ACHN (cell line): ENCODE measurements around the gene THSD4.

Source experiments
- DNase-seq: peaks from one replicate; pipeline ENCODE4 v3.0.0-alpha.2; 2015
- in situ Hi-C: cut with HindIII; loops from 2 replicates; pipeline ENCODE4 v1.10.0; 2017; ENCODE audit warnings: low sequenced_read_pairs, low pct_ligation_motif_present, low pct_unique_long_range_greater_than_20kb

THSD4 gene

DNA sequence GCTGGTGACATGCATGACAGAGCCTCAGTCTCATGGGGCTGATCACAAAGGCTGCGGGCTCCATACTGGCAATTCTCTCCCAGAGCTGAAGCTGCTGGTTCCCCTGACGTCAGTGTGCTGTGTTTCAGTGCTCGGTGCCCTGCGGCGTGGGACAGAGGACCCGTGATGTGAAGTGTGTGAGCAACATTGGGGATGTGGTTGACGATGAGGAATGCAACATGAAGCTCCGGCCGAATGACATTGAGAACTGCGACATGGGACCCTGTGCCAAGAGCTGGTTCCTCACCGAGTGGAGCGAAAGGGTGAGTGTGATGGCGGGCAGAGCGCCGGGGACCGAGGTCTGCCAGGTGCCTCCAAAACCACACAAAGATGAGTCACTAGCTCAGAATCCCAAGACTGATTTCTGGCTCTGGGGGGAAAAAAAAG is 633.0 kb downstream of the THSD4 start:
- peak; percentile 90 for DNase-seq
- in situ Hi-C loops, result no loop called here

DNA sequence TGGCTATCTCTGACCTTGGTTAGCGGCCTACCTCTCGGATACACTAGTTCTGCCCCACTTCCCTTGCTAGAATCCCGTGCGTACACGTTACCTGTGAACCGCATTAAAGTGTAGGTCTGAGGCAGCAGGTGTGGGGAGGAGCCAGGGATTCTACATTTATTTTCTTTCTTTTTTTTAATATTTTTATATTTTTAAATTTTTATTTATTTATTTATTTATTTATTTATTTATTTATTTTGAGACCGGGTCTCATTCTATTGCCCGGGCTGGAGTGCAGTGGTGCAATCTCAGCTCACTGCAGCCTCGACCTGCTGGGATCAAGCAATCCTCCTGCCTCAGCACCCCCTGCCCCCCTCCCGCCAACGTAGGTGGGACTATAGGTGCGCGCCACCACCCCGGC is 634.2 kb downstream of the THSD4 start:
- DNase-seq, result no peak
- in situ Hi-C loops, result no loop called here

DNA sequence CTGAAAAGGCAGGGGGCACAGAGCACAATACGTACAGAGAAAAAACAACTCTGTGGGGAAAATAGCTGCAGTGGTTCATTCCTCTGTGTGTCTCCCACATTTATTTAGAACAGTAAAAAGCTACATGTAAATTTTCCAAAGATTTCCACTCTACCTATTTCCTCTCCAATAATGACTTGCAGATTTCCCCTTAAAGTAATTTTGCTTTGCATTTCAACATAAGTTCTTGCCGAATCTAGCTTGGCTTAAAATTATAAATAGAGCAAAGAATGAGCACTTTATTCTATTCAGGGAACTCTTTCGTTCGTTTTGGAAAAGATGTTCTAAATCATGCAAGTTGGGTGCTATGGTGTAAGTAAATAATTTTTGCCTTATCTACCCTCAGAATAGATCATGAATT is 636.9 kb downstream of the THSD4 start:
- in situ Hi-C loops, result no loop called here
- DNase-seq, result peak; percentile 10

DNA sequence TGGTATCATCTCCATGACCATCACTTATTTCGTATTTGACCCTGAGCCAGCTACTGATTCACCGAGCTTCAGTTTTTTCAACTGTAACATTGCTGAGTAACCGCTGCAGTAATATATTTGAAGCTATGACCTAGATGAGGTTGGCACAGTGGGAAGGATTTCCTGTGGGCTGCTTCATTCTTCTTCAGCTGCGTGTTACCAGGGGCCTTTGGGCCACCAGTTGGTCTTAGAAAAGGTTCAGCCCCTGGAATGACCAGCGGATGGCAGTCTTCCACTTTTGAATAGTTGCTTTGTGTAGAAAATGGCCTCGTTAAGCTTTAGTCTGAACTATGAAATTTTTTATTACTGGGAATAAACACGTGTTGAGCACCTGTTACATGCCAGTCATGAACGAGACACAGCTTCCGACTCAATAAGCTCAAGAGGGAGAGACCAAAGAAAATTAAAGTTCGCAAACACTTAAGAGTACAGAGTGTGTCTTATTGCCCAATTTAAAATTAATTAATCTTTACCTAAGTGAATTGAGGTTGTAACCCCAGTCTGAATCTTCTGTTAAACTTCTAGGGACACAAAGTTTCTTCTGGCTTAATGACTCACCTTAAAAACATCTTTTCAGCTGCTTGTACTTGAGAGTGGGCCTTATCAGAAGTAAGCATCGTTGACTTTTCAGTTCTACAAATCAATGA is 637.5 kb downstream of the THSD4 start:
- in situ Hi-C loops, result no loop called here
- DNase-seq, result peak; percentile 98

DNA sequence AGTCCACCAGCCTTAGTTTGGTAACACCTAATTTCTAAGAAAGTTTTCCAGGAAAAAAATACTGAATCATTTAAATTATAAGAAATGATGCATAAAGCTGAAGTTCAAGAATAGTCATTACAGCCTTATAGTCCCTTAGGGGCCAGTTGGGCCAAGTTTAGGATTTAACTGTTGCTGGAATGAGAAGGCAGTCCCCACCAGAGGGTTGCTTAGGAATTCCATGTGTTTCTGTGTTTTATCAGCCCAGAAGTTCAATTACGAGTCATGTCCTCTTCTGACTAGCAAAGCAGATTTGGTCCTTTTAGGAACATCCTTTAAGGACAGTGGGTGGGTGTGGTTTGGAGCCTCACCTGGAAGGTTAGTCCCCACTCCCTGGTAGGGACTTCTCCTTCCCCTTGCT is 638.1 kb downstream of the THSD4 start:
- peak; percentile 40 for DNase-seq
- in situ Hi-C loops, result no loop called here

DNA sequence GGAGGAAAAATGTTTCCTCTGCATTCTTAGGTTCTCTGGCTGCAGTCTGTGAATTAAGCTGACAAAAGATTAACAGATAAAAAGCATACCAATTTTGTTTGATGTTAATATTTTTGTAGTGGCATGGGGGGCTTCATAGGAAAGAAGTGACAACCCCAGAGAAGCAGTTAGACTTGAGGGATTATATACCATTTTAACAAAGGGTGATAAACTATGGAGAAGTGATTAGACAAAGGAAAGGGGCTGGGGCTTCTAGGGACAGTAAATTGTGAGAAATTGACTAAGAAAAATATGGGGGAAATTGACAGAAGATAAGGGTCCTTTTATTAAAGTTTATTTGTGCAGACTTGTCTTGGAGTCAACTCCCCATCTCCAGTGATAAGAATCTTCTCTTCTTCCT is 639.4 kb downstream of the THSD4 start:
- no peak for DNase-seq
- in situ Hi-C loops, result no loop called here

DNA sequence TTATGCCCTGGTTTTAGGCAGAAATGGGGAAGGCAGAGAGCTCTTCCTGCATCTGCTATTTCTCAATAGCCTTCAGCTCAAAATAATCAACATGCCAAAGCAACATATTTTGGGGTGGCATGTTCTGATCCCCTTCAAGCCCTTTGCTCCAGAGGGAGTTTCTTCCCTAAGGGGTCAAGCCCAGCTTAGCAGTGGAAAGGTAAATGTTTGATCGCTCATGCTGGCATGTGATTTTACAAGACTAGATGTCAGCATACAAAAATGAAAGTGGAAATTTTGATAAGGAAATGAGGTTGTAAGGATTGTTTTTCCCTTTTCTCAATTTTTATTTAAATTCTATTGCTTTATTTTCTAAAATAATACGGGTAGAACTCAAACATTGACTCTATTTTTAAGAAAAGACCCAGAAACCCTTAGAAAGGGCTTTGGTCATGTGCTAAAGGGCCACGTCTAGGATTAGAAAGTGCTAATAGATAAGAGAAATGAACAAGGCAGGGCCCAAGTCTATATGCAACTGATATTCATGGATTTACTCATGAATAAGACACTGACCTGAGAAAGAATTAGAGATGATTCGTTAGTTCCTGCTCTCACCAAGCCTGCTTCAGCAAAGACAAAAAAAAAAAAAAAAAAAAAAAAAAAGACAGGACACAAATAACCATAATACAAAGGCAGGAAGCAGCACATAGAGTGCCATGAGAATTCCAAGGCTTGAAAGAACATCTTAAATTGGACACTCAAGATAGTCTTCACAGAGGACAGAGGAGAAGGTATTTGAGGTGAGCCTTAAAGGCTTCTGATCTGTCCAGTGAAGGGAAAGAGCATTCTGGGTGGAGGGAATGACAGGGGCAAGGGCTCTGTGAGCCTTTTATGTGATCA is 640.1 kb downstream of the THSD4 start:
- DNase-seq, result no peak
- in situ Hi-C loops, result no loop called here

DNA sequence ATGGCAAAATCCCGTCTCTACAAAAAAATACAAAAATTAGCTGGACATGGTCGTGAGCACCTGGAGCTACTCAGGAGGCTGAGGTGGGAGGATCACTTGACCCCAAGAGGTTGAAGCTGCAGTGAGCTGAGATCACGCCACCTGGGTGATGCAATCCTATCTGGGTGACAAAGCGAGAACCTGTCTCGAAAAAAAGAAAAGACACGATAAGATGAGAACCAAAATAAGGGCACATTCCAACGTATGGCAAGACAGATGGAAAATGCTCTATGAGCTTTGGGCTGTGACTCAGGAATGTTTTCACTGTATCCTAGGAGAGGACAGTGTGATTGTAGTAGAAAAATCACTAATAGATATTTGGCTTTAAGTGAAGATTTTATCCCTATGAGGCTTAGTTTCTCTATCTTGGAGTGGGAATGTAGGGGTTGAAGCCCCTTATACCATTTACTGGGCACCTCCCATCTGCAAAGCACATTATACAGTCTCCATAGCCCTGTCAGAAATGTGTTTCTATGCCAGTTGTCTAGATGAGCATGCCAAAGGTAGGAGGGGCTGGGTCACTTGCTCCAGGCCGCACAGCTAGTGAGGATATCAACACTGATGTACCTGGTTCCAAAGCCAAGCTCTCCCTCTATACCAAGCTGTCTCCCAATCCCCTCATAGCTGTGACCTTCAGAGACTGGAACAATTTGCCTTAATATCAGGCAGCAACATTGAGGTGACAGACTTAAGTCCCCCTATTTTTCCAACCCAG is 641.5 kb downstream of the THSD4 start:
- in situ Hi-C loops, result no loop called here
- DNase-seq, result no peak

DNA sequence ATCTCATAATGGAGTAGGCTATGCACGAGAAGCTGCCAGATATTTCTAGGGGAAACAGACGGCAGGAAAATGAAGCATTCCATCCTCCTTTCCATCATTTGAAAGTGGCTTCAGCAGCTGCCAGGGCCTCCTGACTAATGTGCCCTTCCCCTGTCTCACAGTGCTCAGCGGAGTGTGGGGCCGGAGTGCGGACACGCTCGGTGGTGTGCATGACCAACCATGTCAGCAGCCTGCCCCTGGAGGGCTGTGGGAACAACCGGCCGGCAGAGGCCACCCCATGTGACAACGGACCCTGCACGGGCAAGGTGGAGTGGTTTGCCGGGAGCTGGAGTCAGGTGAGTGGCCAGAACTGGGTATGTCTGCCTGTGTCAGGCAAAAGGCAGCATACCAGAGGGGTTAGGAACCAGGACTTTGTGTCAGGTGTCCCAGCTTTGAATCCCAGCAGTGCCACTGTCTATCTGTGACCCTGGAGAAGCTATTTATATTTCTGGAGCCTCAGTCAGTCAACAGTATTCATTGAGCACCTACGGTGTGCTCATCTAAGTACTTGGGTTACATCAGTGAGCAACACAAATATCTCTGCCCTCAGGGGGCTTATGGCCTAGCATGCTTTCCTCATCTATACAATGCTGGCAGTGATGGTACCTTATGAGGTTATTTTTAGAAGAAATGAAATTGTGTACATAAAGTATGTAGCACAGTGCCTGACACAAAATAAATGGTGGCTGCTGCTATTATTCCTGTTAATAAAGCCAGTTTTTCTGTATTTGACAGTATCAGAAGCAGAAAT is 642.7 kb downstream of the THSD4 start:
- DNase-seq, result peak; percentile 20
- in situ Hi-C loops, result no loop called here

DNA sequence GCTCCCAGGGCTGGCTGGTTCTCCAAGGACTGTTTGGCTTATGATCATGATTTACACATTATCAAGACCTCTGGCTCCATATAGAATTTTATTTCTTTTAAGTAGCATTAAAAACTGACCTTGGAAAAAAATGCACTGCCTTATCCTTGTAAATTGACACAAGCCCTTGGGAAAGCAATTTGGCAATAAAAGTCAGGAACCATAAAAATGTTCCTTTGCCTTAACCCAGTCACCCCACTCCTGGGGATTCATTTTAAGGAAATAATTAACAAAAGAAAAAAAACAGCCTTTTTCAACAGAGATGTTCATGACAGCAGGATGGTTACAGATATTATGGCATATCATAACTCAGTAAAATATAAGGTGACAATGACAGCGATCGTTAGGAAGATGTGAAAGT is 643.4 kb downstream of the THSD4 start:
- DNase-seq, result no peak
- in situ Hi-C loops, result no loop called here

DNA sequence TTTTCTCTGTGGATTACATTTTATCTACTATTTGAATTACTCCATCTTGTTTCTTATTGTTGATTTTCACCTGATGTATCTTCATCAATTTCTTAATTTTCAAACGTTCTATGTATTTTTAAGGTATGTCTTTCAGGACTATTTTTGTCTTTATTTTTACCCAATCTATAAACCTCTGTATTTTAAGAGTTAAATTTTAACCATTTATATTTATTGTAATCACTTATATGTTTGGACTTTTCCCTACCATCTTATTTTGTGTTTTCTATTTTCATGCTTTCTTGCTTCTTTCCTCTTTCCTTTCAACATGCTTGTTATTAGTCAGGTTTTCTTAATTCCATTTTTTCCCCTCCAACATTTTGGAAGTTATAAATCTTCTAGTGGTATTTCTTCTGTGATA is 645.6 kb downstream of the THSD4 start:
- in situ Hi-C loops, result no loop called here
- DNase-seq, result no peak

DNA sequence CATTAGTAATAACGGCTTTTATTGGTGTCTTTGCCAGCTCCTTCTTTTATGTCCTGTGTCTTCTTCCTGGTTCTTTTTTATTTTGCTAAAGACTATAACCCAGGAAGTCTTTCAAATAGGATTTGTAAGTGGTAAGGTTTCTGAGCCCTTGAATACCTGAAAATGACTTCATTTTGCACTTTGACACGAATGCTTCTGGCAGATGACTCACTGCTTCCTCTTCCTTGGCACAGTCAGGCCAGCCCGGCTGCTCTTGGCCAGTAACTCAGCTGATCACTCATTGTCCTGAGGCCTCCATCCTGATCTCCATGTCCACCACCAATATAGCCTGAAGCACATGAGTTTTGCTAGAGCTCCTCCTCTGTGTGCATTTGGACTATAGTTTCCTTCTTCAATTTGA is 646.4 kb downstream of the THSD4 start:
- in situ Hi-C loops, result no loop called here
- peak; percentile 80 for DNase-seq

DNA sequence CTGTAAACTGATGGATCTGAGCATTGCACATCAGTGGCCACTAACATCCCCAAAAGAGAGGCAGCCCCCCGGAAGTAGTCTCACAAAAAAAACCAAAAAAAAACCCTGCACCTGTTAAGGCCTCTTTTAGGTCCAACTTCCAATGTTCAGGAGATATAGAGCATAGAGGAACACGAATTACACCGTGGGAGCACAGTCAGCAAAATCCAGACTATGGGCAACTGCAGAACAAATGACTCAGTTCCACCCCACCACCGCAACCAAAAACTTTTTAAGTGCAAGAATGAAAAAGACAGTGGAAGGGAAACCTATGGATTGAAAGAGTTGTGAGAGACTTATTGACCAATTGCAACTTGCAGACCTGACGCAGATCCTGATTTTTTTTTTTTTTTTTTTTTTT is 652.9 kb downstream of the THSD4 start:
- DNase-seq, result no peak
- in situ Hi-C loops, result no loop called here

DNA sequence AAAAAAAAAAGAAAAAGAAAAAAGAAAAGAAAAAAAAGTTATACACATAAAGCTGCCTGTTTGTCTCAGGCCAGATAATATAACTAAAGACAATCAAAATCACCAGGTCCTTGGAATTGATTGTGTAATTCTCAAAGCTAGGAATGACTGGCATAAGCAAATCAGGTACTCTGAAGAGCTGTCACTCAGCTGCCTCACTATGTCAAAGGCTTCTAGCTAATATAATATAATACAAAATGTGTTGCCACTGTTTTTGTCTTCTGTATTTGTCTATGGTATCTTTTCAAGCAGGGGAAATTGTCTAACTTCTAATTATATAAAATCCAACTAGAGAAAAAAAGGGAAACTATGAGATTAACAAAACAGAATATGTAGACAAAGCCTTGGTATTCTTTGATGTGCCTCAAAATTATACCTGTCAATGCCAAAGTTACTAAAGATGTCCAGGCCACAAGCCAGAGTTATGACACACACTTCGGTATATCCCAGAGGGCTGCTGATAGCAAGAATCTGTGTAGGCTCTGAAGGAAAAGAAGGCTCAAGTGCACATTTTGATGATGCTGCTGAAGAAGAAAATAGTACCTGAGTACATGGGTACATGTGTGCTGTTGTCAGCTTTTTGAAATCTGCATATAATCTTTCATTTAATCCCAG is 658.1 kb downstream of the THSD4 start:
- no peak for DNase-seq
- in situ Hi-C loops, result no loop called here

DNA sequence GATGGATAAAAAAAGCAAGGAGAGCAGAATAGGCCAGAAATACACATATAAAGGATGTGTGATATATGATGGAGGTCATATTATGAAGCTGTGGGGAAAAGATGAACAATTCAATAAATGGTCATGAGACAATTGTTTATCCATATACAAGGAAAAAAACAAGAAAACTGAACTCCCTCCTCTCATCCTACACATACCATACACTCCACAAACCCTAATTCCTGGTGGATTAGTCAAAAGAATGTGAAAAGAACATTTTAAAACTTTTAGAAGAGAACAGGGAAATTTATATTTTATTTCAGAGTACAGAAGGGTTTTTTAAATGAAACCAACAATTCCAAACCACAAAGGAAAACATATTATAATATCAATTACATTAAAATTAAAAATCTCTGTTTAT is 660.6 kb downstream of the THSD4 start:
- no peak for DNase-seq
- in situ Hi-C loops, result no loop called here

DNA sequence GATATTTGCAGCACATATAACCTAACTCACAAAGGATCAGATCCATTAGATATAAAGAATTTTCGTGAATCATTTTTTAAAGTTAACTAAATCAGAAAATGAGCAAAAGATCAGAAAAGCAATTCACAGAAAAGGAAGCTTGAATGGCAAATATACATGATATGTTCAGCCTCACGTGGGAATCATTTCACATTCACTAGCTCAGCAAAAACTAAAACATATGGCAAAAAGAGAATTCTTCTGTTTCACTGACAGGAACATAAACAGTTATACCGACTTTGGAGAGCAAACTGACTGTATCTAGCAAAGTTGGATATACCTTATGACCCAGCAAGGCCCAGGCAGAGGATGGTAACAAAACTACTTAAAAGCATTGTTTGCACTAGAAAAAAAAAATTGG is 661.0 kb downstream of the THSD4 start:
- no peak for DNase-seq
- in situ Hi-C loops, result no loop called here

DNA sequence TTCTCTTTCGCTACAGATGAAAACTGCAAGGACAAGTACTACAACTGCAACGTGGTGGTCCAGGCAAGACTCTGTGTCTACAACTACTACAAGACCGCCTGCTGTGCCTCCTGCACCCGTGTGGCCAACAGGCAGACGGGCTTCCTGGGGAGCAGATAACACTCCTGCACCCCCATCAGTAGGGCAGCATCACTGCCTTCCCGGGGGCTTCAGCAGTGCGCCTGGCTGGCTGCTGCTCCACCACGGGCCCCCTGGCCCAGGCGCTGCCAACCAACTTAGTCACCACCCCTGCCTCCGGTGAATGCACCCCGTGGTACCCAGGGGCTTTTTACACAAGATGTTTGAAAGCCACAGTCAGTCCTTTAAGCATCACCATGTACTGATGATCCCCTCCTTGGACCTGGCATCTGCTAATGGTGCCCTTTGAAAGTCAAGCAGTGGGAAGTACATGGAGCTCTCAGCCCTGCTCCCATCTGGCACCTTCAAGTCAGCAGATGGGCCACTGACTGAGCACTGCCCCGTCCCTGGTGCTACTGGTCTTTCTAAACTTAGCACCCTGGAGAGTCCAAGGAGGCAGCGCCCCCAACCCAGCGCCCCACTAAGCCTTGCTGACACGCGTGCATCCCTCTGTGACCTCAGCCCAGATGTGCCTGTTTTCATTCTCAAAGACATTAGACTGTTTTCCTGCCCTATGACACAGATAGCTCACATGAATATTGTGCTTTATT is 662.1 kb downstream of the THSD4 start:
- no peak for DNase-seq
- in situ Hi-C loops, result no loop called here
